Gastroesophageal sphincter (tissue), 4 donors: ENCODE data around the gene RAB27B. TPM values are rescaled to one million over a fixed set of nuclear protein-coding genes. Genes with fewer than 3 reads are reported as not detected.

Experiments
- ATAC-seq: fragments of 150-250 bp; one replicate; pipeline ENCODE4 v1.9.1; 2016; ENCODE audit warnings: mild to moderate bottlenecking, moderate library complexity
- H3K27ac ChIP-seq, 4 donors: fragments of 200-600 bp; sonication (generic) in 3 of 4; 1 replicate in 3 of 4; 2 replicates in 1 of 4; pipeline ENCODE4 v1.5.1; 2016 to 2019
- H3K27me3 ChIP-seq: fragments of 200-600 bp; sonication (generic); one replicate; pipeline ENCODE4 v1.5.1; 2019
- H3K36me3 ChIP-seq, 2 donors: fragments of 200-600 bp; sonication (generic); one replicate each; pipeline ENCODE4 v1.5.1; 2019; ENCODE audit warnings: control low read depth in 1 of 2
- H3K4me1 ChIP-seq, 3 donors: fragments of 200-600 bp; sonication (generic); 1 replicate in 2 of 3; 2 replicates in 1 of 3; pipeline ENCODE4 v1.5.1; 2016 to 2019; ENCODE audit warnings: control low read depth in 2 of 3
- H3K4me3 ChIP-seq, 2 donors: fragments of 200-600 bp; sonication (generic); one replicate each; pipeline ENCODE4 v1.5.1; 2019; ENCODE audit warnings: mild to moderate bottlenecking in 1 of 2, moderate library complexity in 1 of 2
- H3K9me3 ChIP-seq, 3 donors: fragments of 200-600 bp; sonication (generic); one replicate each; pipeline ENCODE4 v1.5.1; 2017 to 2019; ENCODE audit warnings: control low read depth in 2 of 3
- EP300 ChIP-seq: sonication (generic); formaldehyde crosslinking; IDR thresholded peaks from one replicate; pipeline ENCODE4 v1.6.1; 2017; ENCODE audit warnings: antibody characterized with exemption, mild to moderate bottlenecking
- POLR2A ChIP-seq, 2 donors: fragments of 450-650 bp; IDR thresholded peaks; one replicate each; pipeline ENCODE4 v1.6.1; 2017; ENCODE audit warnings: antibody characterized with exemption in 2 of 2, mild to moderate bottlenecking in 2 of 2, moderate library complexity in 1 of 2
- POLR2AphosphoS5 ChIP-seq: sonication (generic); formaldehyde crosslinking; IDR thresholded peaks from one replicate; pipeline ENCODE4 v1.6.1; 2017; ENCODE audit warnings: antibody characterized with exemption
- WGBS, 2 donors: methylation state at CpG; one replicate each; pipeline ENCODE4 v1.1.5; 2018; ENCODE audit warnings: low coverage in 1 of 2; 5-methylcytosine and 5-hydroxymethylcytosine counted together
- total RNA-seq, 4 donors: library from RNA; depleted of rRNA; stranded (reverse); fragments of >200 nt; gene quantifications; one replicate each; pipeline ENCODE4 v1.1.0, GENCODE V29; 2016
- TF ChIP-seq, protein P1 (sequence below), 4 experiments: fragments of 200-600 bp in 2 of 4; fragments of 450-650 bp in 2 of 4; sonication (generic) in 1 of 4; IDR thresholded peaks; one replicate each; pipeline ENCODE4 v1.5.1; 2017 to 2019; ENCODE audit warnings: antibody characterized with exemption in 4 of 4, mild to moderate bottlenecking in 2 of 4, moderate library complexity in 2 of 4

Gene RAB27B
- total RNA-seq, 4 donors from 2014 or later: 0.31 to 3.0 (median 0.69) TPM

DNA sequence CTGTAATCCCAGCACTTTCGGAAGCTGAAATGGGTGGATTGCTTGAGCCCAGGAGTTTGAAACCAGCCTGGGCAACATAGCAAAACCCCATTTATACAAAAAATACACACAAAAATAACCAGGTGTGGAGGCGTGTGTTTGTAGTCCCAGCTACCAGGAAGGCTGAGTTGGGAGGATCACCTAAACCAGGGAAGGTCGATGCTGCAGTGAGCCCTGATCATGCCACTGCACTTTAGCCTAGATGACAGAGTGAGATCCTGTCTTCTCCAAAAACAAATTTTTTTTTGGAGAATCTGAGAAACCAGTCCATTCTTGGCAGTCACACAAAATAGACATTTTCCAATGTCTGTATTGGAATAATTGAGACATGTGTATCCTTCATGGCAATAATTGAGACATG, 46.8 kb downstream of the RAB27B start:
- H3K27ac ChIP-seq: no peak overlapping the region
- no peak for ATAC-seq
- H3K27me3 ChIP-seq: no peaks in the 10 kb centered on the region
- no peak for TF ChIP-seq POLR2AphosphoS5
- TF ChIP-seq, protein P1, sequence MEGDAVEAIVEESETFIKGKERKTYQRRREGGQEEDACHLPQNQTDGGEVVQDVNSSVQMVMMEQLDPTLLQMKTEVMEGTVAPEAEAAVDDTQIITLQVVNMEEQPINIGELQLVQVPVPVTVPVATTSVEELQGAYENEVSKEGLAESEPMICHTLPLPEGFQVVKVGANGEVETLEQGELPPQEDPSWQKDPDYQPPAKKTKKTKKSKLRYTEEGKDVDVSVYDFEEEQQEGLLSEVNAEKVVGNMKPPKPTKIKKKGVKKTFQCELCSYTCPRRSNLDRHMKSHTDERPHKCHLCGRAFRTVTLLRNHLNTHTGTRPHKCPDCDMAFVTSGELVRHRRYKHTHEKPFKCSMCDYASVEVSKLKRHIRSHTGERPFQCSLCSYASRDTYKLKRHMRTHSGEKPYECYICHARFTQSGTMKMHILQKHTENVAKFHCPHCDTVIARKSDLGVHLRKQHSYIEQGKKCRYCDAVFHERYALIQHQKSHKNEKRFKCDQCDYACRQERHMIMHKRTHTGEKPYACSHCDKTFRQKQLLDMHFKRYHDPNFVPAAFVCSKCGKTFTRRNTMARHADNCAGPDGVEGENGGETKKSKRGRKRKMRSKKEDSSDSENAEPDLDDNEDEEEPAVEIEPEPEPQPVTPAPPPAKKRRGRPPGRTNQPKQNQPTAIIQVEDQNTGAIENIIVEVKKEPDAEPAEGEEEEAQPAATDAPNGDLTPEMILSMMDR (IDR thresholded peaks at IDR 0.05): no peak
- no peak for TF ChIP-seq POLR2A (IDR thresholded peaks at IDR 0.05)
- TF ChIP-seq EP300: no peak
- 71 to 74% methylated on average over 2 to 3 of the region's 3 CpGs for WGBS, 2 donors
- no peak overlapping the region for H3K4me3 ChIP-seq
- H3K4me1 ChIP-seq: peaks cover 0 to 4% (median 0%) of the 10 kb centered on the region in 3 donors
- H3K9me3 ChIP-seq: no peaks in the 10 kb centered on the region
- H3K36me3 ChIP-seq: no peaks in the 10 kb centered on the region

- no peak for ATAC-seq
- peaks cover 0 to 4% (median 0%) of the 10 kb centered on the region in 3 donors for H3K4me1 ChIP-seq
- no peak overlapping the region for H3K4me3 ChIP-seq
- TF ChIP-seq, protein P1 (IDR thresholded peaks at IDR 0.05): no peak
- TF ChIP-seq POLR2AphosphoS5 (no peak), POLR2A (IDR thresholded peaks at IDR 0.05) (no peak)
- no peaks in the 10 kb centered on the region for H3K36me3 ChIP-seq
- WGBS, 2 donors: 89% methylated on average over 1 of the region's 1 CpG; no CpG with 5 or more reads in 1 of the 2 donors
- H3K9me3 ChIP-seq: no peaks in the 10 kb centered on the region
- no peaks in the 10 kb centered on the region for H3K27me3 ChIP-seq
- H3K27ac ChIP-seq: no peak overlapping the region
These were observed 48.8 kb downstream of the RAB27B start for GRCh38 chr18:54877076-54877475.

DNA sequence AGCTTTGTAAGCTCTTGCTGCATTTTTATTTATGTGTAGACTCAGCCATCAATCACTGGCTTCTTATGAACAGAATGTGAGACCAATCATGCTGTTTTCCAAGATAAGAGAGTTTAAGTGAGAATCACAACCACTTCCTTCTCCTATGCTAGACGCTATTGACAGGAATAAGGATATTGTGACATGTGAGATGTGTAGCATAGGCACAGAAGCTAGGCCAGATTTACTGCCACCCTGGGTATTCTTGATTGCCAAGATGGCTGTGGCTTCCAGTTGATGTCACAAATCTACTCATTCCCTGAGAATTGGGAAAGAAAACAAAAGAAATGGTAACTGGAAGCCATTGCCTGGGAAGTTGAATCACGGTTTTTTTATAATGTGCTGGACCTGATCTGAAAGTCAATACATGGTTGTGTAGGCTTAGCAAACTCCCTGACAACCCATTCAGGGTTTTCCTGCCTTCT, 49.9 kb downstream of the RAB27B start:
- no peak for ATAC-seq
- H3K4me1 ChIP-seq: peaks cover 0 to 1% (median 0%) of the 10 kb centered on the region in 3 donors
- H3K27ac ChIP-seq: no peak overlapping the region
- H3K36me3 ChIP-seq: no peaks in the 10 kb centered on the region
- WGBS, 2 donors: 76 to 100% methylated on average over 1 to 2 of the region's 2 CpGs
- TF ChIP-seq POLR2AphosphoS5: no peak
- no peaks in the 10 kb centered on the region for H3K9me3 ChIP-seq
- H3K4me3 ChIP-seq: no peak overlapping the region
- H3K27me3 ChIP-seq: no peaks in the 10 kb centered on the region

- TF ChIP-seq, protein P1 (IDR thresholded peaks at IDR 0.05): no peak
- TF ChIP-seq EP300 (no peak), POLR2A (IDR thresholded peaks at IDR 0.05) (no peak), POLR2AphosphoS5 (no peak)
- no peaks in the 10 kb centered on the region for H3K4me1 ChIP-seq
- no peak overlapping the region for H3K4me3 ChIP-seq
- 82% methylated on average over 3 of the region's 3 CpGs for WGBS, 2 donors
- no peaks in the 10 kb centered on the region for H3K36me3 ChIP-seq
- no peak overlapping the region for H3K27ac ChIP-seq
- no peaks in the 10 kb centered on the region for H3K9me3 ChIP-seq
- ATAC-seq: no peak
- no peaks in the 10 kb centered on the region for H3K27me3 ChIP-seq
These were observed 50.5 kb downstream of the RAB27B start for GRCh38 chr18:54878659-54879358.

GRCh38 chr18:54879691-54880090, 51.4 kb downstream of the RAB27B start:
- TF ChIP-seq, protein P1 (IDR thresholded peaks at IDR 0.05): no peak
- no peak for TF ChIP-seq POLR2AphosphoS5
- TF ChIP-seq POLR2A (IDR thresholded peaks at IDR 0.05): no peak
- no peak for TF ChIP-seq EP300
- no peaks in the 10 kb centered on the region for H3K4me1 ChIP-seq
- no peaks in the 10 kb centered on the region for H3K27me3 ChIP-seq
- H3K27ac ChIP-seq: no peak overlapping the region
- 88 to 94% methylated on average over 4 of the region's 4 CpGs for WGBS, 2 donors
- H3K9me3 ChIP-seq: no peaks in the 10 kb centered on the region
- H3K36me3 ChIP-seq: no peaks in the 10 kb centered on the region
- no peak for ATAC-seq
- H3K4me3 ChIP-seq: no peak overlapping the region
